Breast epithelium (tissue), 4 donors: ENCODE data around the gene POU3F3. TPM values are rescaled to one million over a fixed set of nuclear protein-coding genes. Genes with fewer than 3 reads are reported as not detected.

Experiments
- DNase-seq, 2 donors: peaks; one replicate each; pipeline ENCODE4 v3.0.0-alpha.2; 2019; ENCODE audit warnings: low spot score in 2 of 2
- H3K27ac ChIP-seq, 2 donors: fragments of 200-600 bp; sonication (generic) in 1 of 2; one replicate each; pipeline ENCODE4 v1.5.1; 2016 to 2019; ENCODE audit warnings: mild to moderate bottlenecking in 1 of 2
- H3K27me3 ChIP-seq, 2 donors: fragments of 200-600 bp; sonication (generic) in 1 of 2; one replicate each; pipeline versions ENCODE4 v1.5.1 to v1.6.0; 2017 to 2019; ENCODE audit warnings: control low read depth in 1 of 2, mild to moderate bottlenecking in 1 of 2
- H3K36me3 ChIP-seq: fragments of 200-600 bp; one replicate; pipeline ENCODE4 v1.5.1; 2019
- H3K4me1 ChIP-seq, 2 donors: fragments of 200-600 bp; sonication (generic); one replicate each; pipeline ENCODE4 v1.5.1; 2016 to 2019; ENCODE audit warnings: control low read depth in 1 of 2
- H3K4me3 ChIP-seq, 3 donors: fragments of 200-600 bp; sonication (generic); 1 replicate in 2 of 3; 2 replicates in 1 of 3; pipeline ENCODE4 v1.5.1; 2016 to 2019; ENCODE audit warnings: mild to moderate bottlenecking in 3 of 3, moderate library complexity in 2 of 3
- H3K9me3 ChIP-seq, 2 donors: fragments of 200-600 bp; sonication (generic) in 1 of 2; one replicate each; pipeline ENCODE4 v1.5.1; 2016 to 2019; ENCODE audit warnings: control low read depth in 1 of 2
- POLR2A ChIP-seq: fragments of 450-650 bp; IDR thresholded peaks from one replicate; pipeline ENCODE4 v1.6.1; 2016; ENCODE audit warnings: antibody characterized with exemption, mild to moderate bottlenecking, moderate library complexity
- POLR2AphosphoS5 ChIP-seq, 3 donors: sonication (generic); formaldehyde crosslinking; IDR thresholded peaks; one replicate each; pipeline ENCODE4 v1.6.1; 2017; ENCODE audit warnings: antibody characterized with exemption in 3 of 3
- intact Hi-C: fragments of 100-400 bp; cut with DNase I; formaldehyde crosslinking; loops from one replicate; pipeline ENCODE4 v1.15.1; 2023; ENCODE audit warnings: low total_unique reads
- total RNA-seq, 3 donors: library from RNA; depleted of rRNA; stranded (reverse); fragments of >200 nt; gene quantifications; one replicate each; pipeline ENCODE4 v1.1.0, GENCODE V29; 2016
- TF ChIP-seq, protein P1 (sequence below), 3 donors: fragments of 450-650 bp; IDR thresholded peaks; one replicate each; pipeline ENCODE4 v1.5.1; 2016 to 2017; ENCODE audit warnings: antibody characterized with exemption in 3 of 3, mild to moderate bottlenecking in 3 of 3, moderate library complexity in 3 of 3

POU3F3 gene
- total RNA-seq, result 1 to 10 TPM in 1 of 3 donors, under 1 TPM in 2; 0.32 to 3.4 (median 0.98) TPM

GRCh38 chr2:104853534-104854497 is at the start of gene POU3F3:
POU3F3 (plus strand) TSS chr2:104854115; CDS start chr2:104855511, 1,396 bp downstream.
- Histone ChIP-seq H3K36me3 (no peaks in the 10 kb centered on the region), H3K4me3 (peak within 1 kb of the TSS; percentile 39 to 69 (median 46)), H3K27ac (peak within 1 kb of the TSS in 1 of 2 donors; percentile 66), H3K9me3 (peaks cover 0 to 4% of the 10 kb centered on the region in 2 donors), H3K4me1 (peaks cover 0 to 7% of the 10 kb centered on the region in 2 donors), H3K27me3 (peaks cover 8 to 87% of the 10 kb centered on the region in 2 donors)
- TF ChIP-seq POLR2A (no peak), POLR2AphosphoS5 (IDR thresholded peaks at IDR 0.05) (peak in 1 of 3 donors; percentile 18)
- intact Hi-C loops, result no loop called here
- DNase-seq, result peak in 1 of 2 donors; percentile 60

DNA sequence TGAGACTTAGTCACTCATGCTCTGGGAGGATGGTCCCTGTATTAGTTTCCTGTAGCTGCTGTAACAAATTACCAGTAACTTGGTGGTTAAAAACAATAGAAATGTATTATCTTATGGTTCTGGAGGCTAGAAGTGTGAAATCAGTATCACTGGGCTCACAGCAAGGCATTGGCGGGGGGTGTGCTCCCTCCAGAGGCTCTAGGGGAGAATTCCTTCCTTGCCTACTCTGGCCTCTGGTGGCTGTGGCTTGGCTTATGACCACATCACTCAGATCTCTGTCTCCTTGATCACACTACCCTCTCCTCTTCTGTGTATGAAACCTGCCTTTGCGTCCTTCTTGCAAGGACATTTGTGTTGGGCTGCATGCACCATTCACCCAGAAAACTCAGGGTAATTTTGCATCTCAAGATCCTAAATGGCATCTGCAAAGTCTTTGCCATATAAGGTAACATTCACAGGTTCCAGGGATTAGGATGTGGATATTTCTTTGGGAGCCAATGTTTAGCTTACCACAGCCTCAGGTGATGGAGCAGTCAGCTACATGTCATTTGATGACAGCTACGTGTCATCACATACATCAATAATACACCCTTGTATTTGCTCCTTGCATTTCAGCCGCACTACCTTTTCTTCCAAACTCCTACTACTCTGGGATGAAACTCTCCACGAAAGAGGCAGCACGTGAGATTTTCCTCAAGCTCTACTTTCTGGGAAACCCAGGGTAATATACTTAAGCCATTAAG is 49.6 kb upstream of the POU3F3 start:
- H3K36me3 ChIP-seq, result no peaks in the 10 kb centered on the region
- DNase-seq, result no peak
- H3K9me3 ChIP-seq, result no peaks in the 10 kb centered on the region
- TF ChIP-seq, protein P1, sequence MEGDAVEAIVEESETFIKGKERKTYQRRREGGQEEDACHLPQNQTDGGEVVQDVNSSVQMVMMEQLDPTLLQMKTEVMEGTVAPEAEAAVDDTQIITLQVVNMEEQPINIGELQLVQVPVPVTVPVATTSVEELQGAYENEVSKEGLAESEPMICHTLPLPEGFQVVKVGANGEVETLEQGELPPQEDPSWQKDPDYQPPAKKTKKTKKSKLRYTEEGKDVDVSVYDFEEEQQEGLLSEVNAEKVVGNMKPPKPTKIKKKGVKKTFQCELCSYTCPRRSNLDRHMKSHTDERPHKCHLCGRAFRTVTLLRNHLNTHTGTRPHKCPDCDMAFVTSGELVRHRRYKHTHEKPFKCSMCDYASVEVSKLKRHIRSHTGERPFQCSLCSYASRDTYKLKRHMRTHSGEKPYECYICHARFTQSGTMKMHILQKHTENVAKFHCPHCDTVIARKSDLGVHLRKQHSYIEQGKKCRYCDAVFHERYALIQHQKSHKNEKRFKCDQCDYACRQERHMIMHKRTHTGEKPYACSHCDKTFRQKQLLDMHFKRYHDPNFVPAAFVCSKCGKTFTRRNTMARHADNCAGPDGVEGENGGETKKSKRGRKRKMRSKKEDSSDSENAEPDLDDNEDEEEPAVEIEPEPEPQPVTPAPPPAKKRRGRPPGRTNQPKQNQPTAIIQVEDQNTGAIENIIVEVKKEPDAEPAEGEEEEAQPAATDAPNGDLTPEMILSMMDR (IDR thresholded peaks at IDR 0.05), result no peak
- no peak for TF ChIP-seq POLR2AphosphoS5 (IDR thresholded peaks at IDR 0.05)
- TF ChIP-seq POLR2A, result no peak
- no peaks in the 10 kb centered on the region for H3K4me1 ChIP-seq
- no peaks in the 10 kb centered on the region for H3K27me3 ChIP-seq
- H3K27ac ChIP-seq, result no peak overlapping the region
- intact Hi-C loops, result no loop called here
- H3K4me3 ChIP-seq, result no peak overlapping the region

- TF ChIP-seq POLR2AphosphoS5 (IDR thresholded peaks at IDR 0.05) (no peak), POLR2A (no peak)
- TF ChIP-seq, protein P1 (IDR thresholded peaks at IDR 0.05), result no peak
- no peaks in the 10 kb centered on the region for H3K36me3 ChIP-seq
- no peak for DNase-seq
- H3K4me3 ChIP-seq, result no peak overlapping the region
- H3K9me3 ChIP-seq, result peaks cover 4 to 6% of the 10 kb centered on the region in 2 donors
- no peaks in the 10 kb centered on the region for H3K4me1 ChIP-seq
- intact Hi-C loops, result no loop called here
- no peaks in the 10 kb centered on the region for H3K27me3 ChIP-seq
- no peak overlapping the region for H3K27ac ChIP-seq
Observed at GRCh38 chr2:104812286-104812685, 41.6 kb upstream of the POU3F3 start.

DNA sequence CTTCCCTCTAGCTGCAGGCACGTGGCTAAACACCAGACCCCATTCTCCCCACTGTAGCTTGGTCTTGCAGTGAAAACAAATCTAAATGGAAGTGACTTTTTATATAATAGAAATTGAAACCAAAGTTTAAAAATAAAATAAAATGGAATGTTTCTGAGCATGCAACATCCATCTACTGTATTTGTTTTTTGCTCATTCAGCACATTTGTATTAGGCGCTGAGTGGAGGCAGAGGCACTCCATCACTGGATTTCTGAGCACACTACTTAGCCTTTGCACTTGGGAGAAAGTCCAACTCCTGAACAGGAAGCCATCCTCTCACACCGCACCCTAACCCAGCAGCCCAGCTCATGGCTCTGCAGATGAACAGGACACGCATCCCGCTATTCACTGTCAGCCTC is 37.8 kb upstream of the POU3F3 start:
- Histone ChIP-seq H3K36me3 (no peaks in the 10 kb centered on the region), H3K27ac (no peak overlapping the region), H3K4me1 (no peaks in the 10 kb centered on the region), H3K9me3 (no peaks in the 10 kb centered on the region), H3K4me3 (no peak overlapping the region), H3K27me3 (no peaks in the 10 kb centered on the region)
- TF ChIP-seq POLR2A (no peak), POLR2AphosphoS5 (IDR thresholded peaks at IDR 0.05) (no peak)
- TF ChIP-seq, protein P1 (IDR thresholded peaks at IDR 0.05), result no peak
- intact Hi-C loops, result no loop called here
- DNase-seq, result no peak

GRCh38 chr2:104818264-104818663 is 35.7 kb upstream of the POU3F3 start:
- no peak for DNase-seq
- intact Hi-C loops, result no loop called here
- TF ChIP-seq, protein P1 (IDR thresholded peaks at IDR 0.05), result no peak
- TF ChIP-seq POLR2AphosphoS5 (IDR thresholded peaks at IDR 0.05) (no peak), POLR2A (no peak)

More at GRCh38 chr2:104818264-104818663, 35.7 kb upstream of the POU3F3 start:
- Histone ChIP-seq H3K36me3 (no peaks in the 10 kb centered on the region), H3K27me3 (no peaks in the 10 kb centered on the region), H3K4me1 (no peaks in the 10 kb centered on the region), H3K4me3 (no peak overlapping the region), H3K9me3 (no peaks in the 10 kb centered on the region), H3K27ac (no peak overlapping the region)
